Transverse colon (tissue), 3 donors: ENCODE data around the gene CXCL9.

ENCODE experiments used
- CTCF ChIP-seq, 5 experiments: fragments of 200-600 bp in 3 of 5; fragments of 450-650 bp in 2 of 5; sonication (generic) in 3 of 5; IDR thresholded peaks; 1 replicate in 2 of 5; 2 replicates in 3 of 5; pipeline ENCODE4 v1.5.1; 2016 to 2017; ENCODE audit warnings: antibody characterized with exemption in 5 of 5, inconsistent platforms in 3 of 5, mild to moderate bottlenecking in 2 of 5, moderate library complexity in 1 of 5
- POLR2A ChIP-seq: fragments of 450-650 bp; IDR thresholded peaks from one replicate; pipeline ENCODE4 v1.6.1; 2016; ENCODE audit warnings: antibody characterized with exemption, mild to moderate bottlenecking, moderate library complexity

GRCh38 chr4:75976177-75976576 is 31.1 kb downstream of the CXCL9 start:
- TF ChIP-seq CTCF (IDR thresholded peaks at IDR 0.05) (no peak), POLR2A (no peak)
